ENCODE data around the gene ARHGAP31.

DNA sequence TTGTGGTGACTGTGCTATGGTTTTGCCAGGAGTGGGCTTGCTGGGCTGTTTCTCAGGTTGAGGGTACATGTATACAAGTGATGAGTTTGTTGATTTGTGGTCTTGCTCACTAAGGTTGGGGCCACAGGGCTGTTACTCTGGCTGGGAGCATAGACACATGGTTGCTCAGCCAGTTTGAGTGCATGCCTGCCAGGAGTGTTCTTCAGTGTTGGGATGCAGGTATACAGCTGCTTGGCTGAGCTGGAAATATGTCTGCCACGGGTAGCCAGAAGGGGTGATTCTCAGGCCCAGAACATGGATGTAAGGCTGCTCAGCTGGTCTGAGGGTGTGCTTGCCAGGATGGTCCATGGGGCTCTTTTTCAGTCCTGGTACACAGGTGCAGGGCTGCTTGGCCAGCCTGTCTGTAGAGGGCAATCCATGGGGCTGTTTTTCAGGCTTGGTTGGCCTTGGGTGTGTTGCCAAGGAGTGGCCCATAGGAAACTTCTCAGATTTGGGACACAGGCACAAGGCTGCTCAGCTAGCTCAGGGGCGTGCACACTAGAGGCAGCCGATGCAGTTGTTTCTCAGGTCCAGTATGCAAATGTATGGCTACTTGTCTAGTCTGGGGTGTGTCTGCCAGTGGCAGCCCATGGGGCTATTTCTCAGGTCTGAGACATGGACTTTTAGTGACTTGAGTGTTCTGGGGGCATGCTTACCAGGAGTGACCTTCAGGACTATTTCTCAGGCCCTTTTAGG lies 5.3 kb upstream of the ARHGAP31 start:
- TF ChIP-seq EZH2 (IDR thresholded peaks at IDR 0.05; ENCODE audit: insufficient read depth, poor library complexity, severe bottlenecking), result no peak
- TF ChIP-seq EZH2phosphoT487 (IDR thresholded peaks at IDR 0.05; ENCODE audit: insufficient read depth, low read depth), result no peak

All from GM23248 (cell line).